A549 treated with CpdA at 1 μM for 4 hours (cell line): ENCODE results near the gene SEZ6. TPM values are rescaled to one million over a fixed set of nuclear protein-coding genes. Genes with fewer than 3 reads are reported as not detected.

Experiments
- total RNA-seq: library from RNA; stranded (reverse); fragments of 200-300 nt; extraction: Qiagen RNA extraction; gene quantifications from 5 replicates; pipeline ENCODE4 v1.2.3, GENCODE V29; 2022; ENCODE audit warnings: low read depth

Gene SEZ6, protein sequence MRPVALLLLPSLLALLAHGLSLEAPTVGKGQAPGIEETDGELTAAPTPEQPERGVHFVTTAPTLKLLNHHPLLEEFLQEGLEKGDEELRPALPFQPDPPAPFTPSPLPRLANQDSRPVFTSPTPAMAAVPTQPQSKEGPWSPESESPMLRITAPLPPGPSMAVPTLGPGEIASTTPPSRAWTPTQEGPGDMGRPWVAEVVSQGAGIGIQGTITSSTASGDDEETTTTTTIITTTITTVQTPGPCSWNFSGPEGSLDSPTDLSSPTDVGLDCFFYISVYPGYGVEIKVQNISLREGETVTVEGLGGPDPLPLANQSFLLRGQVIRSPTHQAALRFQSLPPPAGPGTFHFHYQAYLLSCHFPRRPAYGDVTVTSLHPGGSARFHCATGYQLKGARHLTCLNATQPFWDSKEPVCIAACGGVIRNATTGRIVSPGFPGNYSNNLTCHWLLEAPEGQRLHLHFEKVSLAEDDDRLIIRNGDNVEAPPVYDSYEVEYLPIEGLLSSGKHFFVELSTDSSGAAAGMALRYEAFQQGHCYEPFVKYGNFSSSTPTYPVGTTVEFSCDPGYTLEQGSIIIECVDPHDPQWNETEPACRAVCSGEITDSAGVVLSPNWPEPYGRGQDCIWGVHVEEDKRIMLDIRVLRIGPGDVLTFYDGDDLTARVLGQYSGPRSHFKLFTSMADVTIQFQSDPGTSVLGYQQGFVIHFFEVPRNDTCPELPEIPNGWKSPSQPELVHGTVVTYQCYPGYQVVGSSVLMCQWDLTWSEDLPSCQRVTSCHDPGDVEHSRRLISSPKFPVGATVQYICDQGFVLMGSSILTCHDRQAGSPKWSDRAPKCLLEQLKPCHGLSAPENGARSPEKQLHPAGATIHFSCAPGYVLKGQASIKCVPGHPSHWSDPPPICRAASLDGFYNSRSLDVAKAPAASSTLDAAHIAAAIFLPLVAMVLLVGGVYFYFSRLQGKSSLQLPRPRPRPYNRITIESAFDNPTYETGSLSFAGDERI
- 0.18 TPM in 1 of 5 replicates, not detected in the others for total RNA-seq

GRCh38 chr17:29005936-29006511 is at the start of gene SEZ6:
SEZ6 (minus strand) TSS chr17:29006033; CDS start chr17:29005869, 164 bp downstream.

DNA sequence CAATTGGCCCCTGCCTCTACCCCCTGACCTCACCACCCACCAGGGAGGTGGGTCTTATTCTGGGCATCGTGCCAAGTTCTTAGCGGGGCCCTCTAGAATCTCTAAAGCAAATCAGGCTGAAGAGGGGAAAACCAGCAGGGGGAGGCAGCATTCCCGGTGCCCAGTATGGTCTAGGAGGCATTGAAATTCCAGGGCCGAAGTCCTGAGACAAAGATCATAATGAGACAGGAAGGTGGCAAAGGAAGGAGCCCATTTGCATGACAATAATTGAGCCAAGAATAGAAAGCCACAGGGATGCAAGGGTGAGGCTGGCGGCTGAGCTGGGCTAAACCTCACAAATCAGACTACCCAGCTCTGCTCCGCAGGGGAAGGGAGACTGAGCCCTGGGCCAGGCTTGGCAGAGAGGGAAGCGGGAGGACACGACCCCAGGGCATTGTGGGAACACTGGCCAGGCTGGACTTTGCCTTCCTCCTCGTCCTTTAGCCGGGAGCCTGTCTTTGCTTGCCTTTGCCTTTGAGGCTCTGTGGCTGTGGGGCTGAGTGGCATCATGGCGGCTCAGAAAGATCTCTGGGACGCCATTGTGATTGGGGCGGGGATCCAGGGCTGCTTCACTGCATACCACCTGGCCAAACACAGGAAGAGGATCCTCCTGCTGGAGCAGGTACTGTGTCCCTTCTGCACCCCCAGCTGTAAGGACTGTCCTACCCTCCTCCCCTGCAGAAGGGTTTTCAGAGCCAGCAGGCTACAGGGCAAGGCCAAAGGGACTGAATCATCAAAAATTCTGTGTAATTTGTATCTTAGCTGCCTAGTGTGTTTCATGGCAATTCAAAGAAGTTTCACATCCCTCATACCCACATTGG is 37.1 kb upstream of the SEZ6 start, which contains the start of gene PIPOX:
Gene PIPOX, plus strand, starts transcription at position 463 of the 860 bp plus-strand sequence. Its CDS starts 85 bp downstream, at position 548.

GRCh38 chr17:28951428-28951990 is 54.3 kb downstream of the SEZ6 start, which contains the start of gene PHF12:
PHF12 (minus strand) TSS chr17:28951518; CDS start chr17:28950960, 558 bp downstream.

Other genes with a start within 250 kb of the SEZ6 start
- 17.4 to 22.4 TPM (median 20.1 TPM) in 5 replicates for gene FAM222B, start 163.2 kb downstream of the SEZ6 start, total RNA-seq
- gene ERAL1, start 151.0 kb downstream of the SEZ6 start, total RNA-seq: 71.7 to 92.3 TPM (median 89.0 TPM) in 5 replicates
- 64.3 to 77.1 TPM (median 74.3 TPM) in 5 replicates for gene FLOT2, start 108.3 kb downstream of the SEZ6 start, total RNA-seq
- gene DHRS13, start 103.0 kb downstream of the SEZ6 start, total RNA-seq: 5.2 to 6.4 TPM (median 6.0 TPM) in 5 replicates
- 31.8 to 37.5 TPM (median 36.2 TPM) in 5 replicates for gene PHF12, start 54.5 kb downstream of the SEZ6 start, total RNA-seq
- gene PIPOX, start 37.1 kb upstream of the SEZ6 start, total RNA-seq: 0.13 to 0.20 TPM (median 0.16 TPM) in 3 of 5 replicates, not detected in the others
- 29.6 to 34.7 TPM (median 30.9 TPM) in 5 replicates for gene MYO18A, start 174.4 kb upstream of the SEZ6 start, total RNA-seq
- not detected in 5 replicates for gene CRYBA1, start 240.8 kb upstream of the SEZ6 start, total RNA-seq